ENCODE results near the gene FAM98A.

- TF ChIP-seq POLR2AphosphoS5 (IDR thresholded peaks at IDR 0.05; ENCODE audit: low read depth, low read length) (no peak), POLR2A (IDR thresholded peaks at IDR 0.05; ENCODE audit: low read depth, low read length) (no peak), SPI1 (IDR thresholded peaks at IDR 0.05; ENCODE audit: low read depth, low read length) (no peak), TAF1 (IDR thresholded peaks at IDR 0.05; ENCODE audit: low read depth, low read length) (no peak), PAX5 (IDR thresholded peaks at IDR 0.05; ENCODE audit: insufficient read depth, low read length, severe bottlenecking) (no peak)
Measured at GRCh38 chr2:33589444-33589843, 9.7 kb downstream of the FAM98A start.
